Keratinocyte (primary cell): ENCODE results near the gene CDC42EP4. TPM values are rescaled to one million over a fixed set of nuclear protein-coding genes. Genes with fewer than 3 reads are reported as not detected.

Experiments used
- DNase-seq: peaks from one replicate; pipeline ENCODE4 v3.0.0-alpha.2; 2011; ENCODE audit warnings: low read depth, missing footprints, low spot score
- FAIRE-seq: peaks from 2 replicates; lab custom pipeline; 2011; peaks lifted over from hg19 to GRCh38; lab: Jason Lieb, UNC
- H2AFZ ChIP-seq: 2 replicates; pipeline ENCODE4 v1.6.0; 2012; ENCODE audit warnings: low read length, control low read depth, inconsistent platforms; ENCODE audit not compliant: control insufficient read depth
- H3K27ac ChIP-seq: 2 replicates; pipeline ENCODE4 v1.5.1; 2011; ENCODE audit warnings: low read length; ENCODE audit not compliant: control insufficient read depth, insufficient read depth
- H3K27me3 ChIP-seq: 3 replicates; pipeline ENCODE4 v1.6.0; 2011; ENCODE audit warnings: low read length; ENCODE audit not compliant: control insufficient read depth, insufficient read depth; ENCODE audit errors: extremely low read depth
- H3K36me3 ChIP-seq, 2 experiments: 2 replicates in 1 of 2; 3 replicates in 1 of 2; pipeline ENCODE4 v1.5.1; 2011; ENCODE audit warnings: low read length in 2 of 2, mild to moderate bottlenecking in 1 of 2; ENCODE audit not compliant: control insufficient read depth in 2 of 2, insufficient read depth in 2 of 2; ENCODE audit errors: extremely low read depth in 1 of 2
- H3K4me1 ChIP-seq: 3 replicates; pipeline ENCODE4 v1.5.1; 2011; ENCODE audit warnings: low read length; ENCODE audit not compliant: control insufficient read depth, insufficient read depth; ENCODE audit errors: extremely low read depth
- H3K4me2 ChIP-seq: 3 replicates; pipeline ENCODE4 v1.6.0; 2011; ENCODE audit warnings: low read depth, low read length; ENCODE audit not compliant: control insufficient read depth, insufficient read depth; ENCODE audit errors: extremely low read depth
- H3K4me3 ChIP-seq, 3 experiments: fragments of 200-600 bp in 1 of 3; sonication (generic) in 1 of 3; 2 replicates in 2 of 3; 3 replicates in 1 of 3; pipeline ENCODE4 v1.5.1; 2011 to 2016; ENCODE audit warnings: low read length in 3 of 3, mild to moderate bottlenecking in 3 of 3, control low read depth in 2 of 3, inconsistent platforms in 1 of 3, low read depth in 1 of 3, mixed read lengths in 1 of 3, mixed run types in 1 of 3, moderate library complexity in 1 of 3; ENCODE audit not compliant: control insufficient read depth in 2 of 3, insufficient read depth in 2 of 3; ENCODE audit errors: extremely low read depth in 1 of 3
- H3K79me2 ChIP-seq: 2 replicates; pipeline ENCODE4 v1.6.0; 2012; ENCODE audit warnings: low read length; ENCODE audit not compliant: control insufficient read depth, insufficient read depth
- H3K9ac ChIP-seq: 3 replicates; pipeline ENCODE4 v1.6.0; 2011; ENCODE audit warnings: low read length; ENCODE audit not compliant: control insufficient read depth, insufficient read depth; ENCODE audit errors: extremely low read depth
- H3K9me1 ChIP-seq: 3 replicates; pipeline ENCODE4 v1.6.0; 2011; ENCODE audit warnings: low read length; ENCODE audit not compliant: control insufficient read depth, insufficient read depth; ENCODE audit errors: extremely low read depth
- H3K9me3 ChIP-seq: 2 replicates; pipeline ENCODE4 v1.5.1; 2012; ENCODE audit warnings: low read depth, low read length; ENCODE audit not compliant: control insufficient read depth
- H4K20me1 ChIP-seq: 3 replicates; pipeline ENCODE4 v1.6.0; 2011; ENCODE audit warnings: low read length; ENCODE audit not compliant: control insufficient read depth, insufficient read depth; ENCODE audit errors: extremely low read depth
- EZH2 ChIP-seq: IDR thresholded peaks from one replicate; pipeline ENCODE4 v1.6.1; 2012; ENCODE audit warnings: inconsistent platforms, mild to moderate bottlenecking, low read length, moderate library complexity
- dilution Hi-C: fragments of 300-500 bp; cut with MboI; formaldehyde crosslinking; loops from one replicate; pipeline ENCODE4 v1.7.0; 2020; ENCODE audit warnings: low sequenced_read_pairs; ENCODE audit not compliant: extremely low pct_ligation_motif_present
- polyA plus RNA-seq, 5 experiments: library from polyadenylated mRNA; depleted of rRNA in 3 of 5; stranded (reverse) in 3 of 5; stranded (forward) in 1 of 5; unstranded in 1 of 5; fragments of >200 nt; gene quantifications; 1 replicate in 1 of 5; 2 replicates in 3 of 5; 3 replicates in 1 of 5; pipeline versions ENCODE4 v1.2.1 to v1.2.3, GENCODE V29; 2011 to 2012; ENCODE audit warnings: missing spikeins in 2 of 5, low read depth in 1 of 5, low replicate concordance in 1 of 5
- TF ChIP-seq, protein P1 (sequence below), 3 experiments: IDR thresholded peaks in 1 of 3; conservative IDR thresholded peaks in 1 of 3; optimal IDR thresholded peaks in 1 of 3; 2 replicates in 2 of 3; 3 replicates in 1 of 3; pipeline versions ENCODE3 to v1.5.1; 2011; ENCODE audit warnings: low read length in 3 of 3, mild to moderate bottlenecking in 3 of 3, moderate library complexity in 2 of 3, control low read depth in 1 of 3, inconsistent platforms in 1 of 3; ENCODE audit not compliant: insufficient read depth in 2 of 3; ENCODE audit errors: extremely low read depth in 1 of 3

CDC42EP4 gene
- polyA plus RNA-seq, 1 donor (not counting 4 experiments of a cell fraction or from before 2014, with no cell fraction given), result 9.4 TPM

DNA sequence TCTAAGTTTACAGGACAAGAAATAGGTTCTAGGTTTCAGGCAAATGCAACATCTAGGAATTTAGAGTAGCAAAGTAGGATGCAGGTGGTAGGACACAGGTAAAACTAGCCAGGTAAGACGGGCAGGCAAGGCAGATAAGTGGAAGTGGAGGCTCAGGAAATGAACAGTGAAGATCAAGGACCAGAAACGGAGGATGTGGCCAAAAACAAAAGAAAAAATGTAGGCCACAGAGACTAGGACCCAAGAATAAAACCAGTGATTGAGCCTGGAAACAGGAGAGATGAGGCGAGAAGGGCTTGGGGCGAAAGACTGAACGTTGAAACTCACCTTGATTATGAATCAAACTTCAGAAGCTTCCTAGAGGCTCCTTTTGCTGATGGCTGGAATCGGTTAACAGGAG lies 74.1 kb downstream of the CDC42EP4 start:
- no peaks in the 10 kb centered on the region for H3K9me3 ChIP-seq
- FAIRE-seq (no peak), DNase-seq (no peak)
- TF ChIP-seq EZH2, result no peak
- TF ChIP-seq, protein P1, sequence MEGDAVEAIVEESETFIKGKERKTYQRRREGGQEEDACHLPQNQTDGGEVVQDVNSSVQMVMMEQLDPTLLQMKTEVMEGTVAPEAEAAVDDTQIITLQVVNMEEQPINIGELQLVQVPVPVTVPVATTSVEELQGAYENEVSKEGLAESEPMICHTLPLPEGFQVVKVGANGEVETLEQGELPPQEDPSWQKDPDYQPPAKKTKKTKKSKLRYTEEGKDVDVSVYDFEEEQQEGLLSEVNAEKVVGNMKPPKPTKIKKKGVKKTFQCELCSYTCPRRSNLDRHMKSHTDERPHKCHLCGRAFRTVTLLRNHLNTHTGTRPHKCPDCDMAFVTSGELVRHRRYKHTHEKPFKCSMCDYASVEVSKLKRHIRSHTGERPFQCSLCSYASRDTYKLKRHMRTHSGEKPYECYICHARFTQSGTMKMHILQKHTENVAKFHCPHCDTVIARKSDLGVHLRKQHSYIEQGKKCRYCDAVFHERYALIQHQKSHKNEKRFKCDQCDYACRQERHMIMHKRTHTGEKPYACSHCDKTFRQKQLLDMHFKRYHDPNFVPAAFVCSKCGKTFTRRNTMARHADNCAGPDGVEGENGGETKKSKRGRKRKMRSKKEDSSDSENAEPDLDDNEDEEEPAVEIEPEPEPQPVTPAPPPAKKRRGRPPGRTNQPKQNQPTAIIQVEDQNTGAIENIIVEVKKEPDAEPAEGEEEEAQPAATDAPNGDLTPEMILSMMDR (optimal IDR thresholded peaks at IDR 0.05 in 1 of 3, IDR thresholded peaks at IDR 0.05 in 1 of 3, conservative IDR thresholded peaks at IDR 0.05 in 1 of 3; ENCODE audit: extremely low read depth in 1 of 3, insufficient read depth in 2 of 3, low read length in 3 of 3), result no peak
- peaks cover 8 to 12% of the 10 kb centered on the region in 2 experiments for H3K36me3 ChIP-seq
- peaks cover 12% of the 10 kb centered on the region for H3K79me2 ChIP-seq
- H2AFZ ChIP-seq, result no peak overlapping the region
- H3K4me1 ChIP-seq, result peaks cover 5% of the 10 kb centered on the region
- no peak overlapping the region for H3K4me3 ChIP-seq
- no peak overlapping the region for H3K9ac ChIP-seq
- no peaks in the 10 kb centered on the region for H3K9me1 ChIP-seq
- no peak overlapping the region for H3K4me2 ChIP-seq
- H4K20me1 ChIP-seq, result no peaks in the 10 kb centered on the region
- H3K27ac ChIP-seq, result no peak overlapping the region
- dilution Hi-C loops, result no loop called here
- H3K27me3 ChIP-seq, result no peaks in the 10 kb centered on the region

DNA sequence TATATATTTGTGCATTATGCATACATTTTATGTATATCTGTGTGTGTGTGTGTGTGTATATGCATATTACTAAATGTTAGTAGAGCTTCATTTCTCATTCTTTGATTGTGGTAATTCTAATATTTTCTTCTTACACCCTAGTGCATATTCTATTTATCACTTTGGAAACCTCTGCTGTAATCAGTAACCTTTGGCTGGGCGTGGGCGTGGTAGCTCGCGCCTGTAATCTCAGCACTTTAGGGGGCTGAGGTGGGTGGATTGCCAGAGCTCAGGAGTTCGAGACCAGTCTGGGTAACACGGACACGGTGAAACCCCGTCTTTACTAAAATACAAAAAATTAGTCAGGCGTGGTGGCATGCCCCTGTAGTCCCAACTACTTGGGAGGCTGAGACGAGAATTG lies 77.1 kb downstream of the CDC42EP4 start:
- FAIRE-seq, result no peak
- no peak overlapping the region for H3K4me2 ChIP-seq
- no peak for TF ChIP-seq EZH2
- TF ChIP-seq, protein P1 (optimal IDR thresholded peaks at IDR 0.05 in 1 of 3, IDR thresholded peaks at IDR 0.05 in 1 of 3, conservative IDR thresholded peaks at IDR 0.05 in 1 of 3; ENCODE audit: extremely low read depth in 1 of 3, insufficient read depth in 2 of 3, low read length in 3 of 3), result no peak
- H3K27ac ChIP-seq, result no peak overlapping the region
- no peaks in the 10 kb centered on the region for H3K9me1 ChIP-seq
- H3K9ac ChIP-seq, result no peak overlapping the region
- H3K4me1 ChIP-seq, result peaks cover 13% of the 10 kb centered on the region
- dilution Hi-C loops, result no loop called here
- no peak for DNase-seq
- peaks cover 36% of the 10 kb centered on the region for H3K79me2 ChIP-seq
- H3K9me3 ChIP-seq, result no peaks in the 10 kb centered on the region
- no peak overlapping the region for H3K4me3 ChIP-seq
- H4K20me1 ChIP-seq, result no peaks in the 10 kb centered on the region
- no peaks in the 10 kb centered on the region for H3K27me3 ChIP-seq
- H3K36me3 ChIP-seq, result peaks cover 8 to 12% of the 10 kb centered on the region in 2 experiments
- no peak overlapping the region for H2AFZ ChIP-seq

Other genes starting within 250 kb of the CDC42EP4 start
- gene SLC39A11, start 219.3 kb downstream of the CDC42EP4 start, polyA plus RNA-seq, result 11.5 to 19.3 TPM (median 12.6 TPM) in 3 replicates
- gene SSTR2, start 147.0 kb downstream of the CDC42EP4 start, polyA plus RNA-seq, result not detected in 3 replicates
- gene COG1, start 118.9 kb downstream of the CDC42EP4 start, polyA plus RNA-seq, result 16.4 to 18.4 TPM (median 16.7 TPM) in 3 replicates
- not detected in 3 replicates for gene CPSF4L, start 50.1 kb downstream of the CDC42EP4 start, polyA plus RNA-seq